Skin epidermis (tissue), 12 donors: Measurements from ENCODE around the gene FOXK2.
"Not testable (repeated sequence)": the region's sequence is repeated elsewhere in the genome, so short reads cannot be mapped to it uniquely, and the experiment has no call there.

Experiments used
- H3K27ac ChIP-seq, 21 experiments: fragments of 200-600 bp; sonication (generic) in 11 of 21; one replicate each; pipeline ENCODE4 v1.5.0; 2020; ENCODE audit warnings: mild to moderate bottlenecking in 3 of 21, inconsistent platforms in 2 of 21, moderate library complexity in 2 of 21
- H3K4me3 ChIP-seq, 7 experiments: fragments of 200-600 bp; sonication (generic) in 2 of 7; one replicate each; pipeline ENCODE4 v1.5.0; 2020; ENCODE audit warnings: inconsistent platforms in 2 of 7, mild to moderate bottlenecking in 2 of 7, moderate library complexity in 1 of 7

FOXK2 gene

DNA sequence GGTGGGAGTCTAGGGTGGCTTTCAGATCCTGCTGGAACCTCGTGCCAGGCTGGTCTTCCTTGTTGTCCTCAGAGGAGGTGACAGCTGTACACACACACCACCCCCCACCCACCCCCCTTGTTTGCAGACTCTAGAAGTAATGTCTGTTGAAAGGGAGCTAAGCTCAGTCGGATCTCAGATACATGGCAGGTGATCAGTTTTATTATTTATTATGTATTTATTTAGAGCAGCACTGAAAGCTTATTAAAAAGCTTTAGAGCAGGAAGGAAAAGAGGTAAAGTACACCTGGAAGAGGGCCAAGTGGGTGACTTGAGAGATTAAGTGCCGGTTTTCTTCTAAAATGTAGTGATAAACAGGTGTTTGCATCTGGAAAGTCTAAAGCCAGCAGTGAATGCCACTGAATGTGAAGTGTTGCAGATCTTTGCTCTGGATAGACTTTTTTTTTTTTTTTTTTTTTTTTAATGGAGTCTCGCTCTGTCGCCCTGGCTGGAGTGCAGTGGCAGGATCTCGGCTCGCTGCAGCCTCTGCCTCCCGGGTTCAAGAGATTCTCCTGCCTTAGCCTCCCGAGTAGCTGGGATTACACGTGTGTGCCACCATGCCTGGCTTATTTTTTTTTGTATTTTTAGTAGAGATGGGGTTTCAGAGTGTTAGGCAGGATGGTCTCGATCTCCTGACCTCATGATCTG is 40.2 kb downstream of the FOXK2 start:
- H3K4me3 ChIP-seq = no peak overlapping the region
- no peak overlapping the region for H3K27ac ChIP-seq

DNA sequence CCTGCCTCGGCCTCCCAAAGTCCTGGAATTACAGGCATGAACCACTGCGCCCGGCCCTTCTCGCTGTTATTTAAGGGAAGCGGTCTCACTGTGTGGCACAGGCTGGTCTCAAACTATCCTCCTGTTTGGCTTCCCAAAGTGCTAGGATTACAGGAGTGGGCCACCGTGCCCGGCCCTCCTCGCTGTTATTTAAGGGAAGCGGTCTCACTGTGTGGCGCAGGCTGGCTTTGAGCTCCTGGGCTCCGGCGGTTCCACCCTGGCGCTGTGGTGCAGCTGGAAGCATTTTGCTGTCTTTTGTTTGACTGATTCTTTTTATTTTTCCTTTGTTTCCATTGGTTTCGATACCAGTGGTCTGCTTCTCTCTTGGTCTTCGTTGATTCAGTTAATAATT is 40.7 kb downstream of the FOXK2 start:
- Histone ChIP-seq H3K4me3 (no peak overlapping the region), H3K27ac (no peak overlapping the region)

DNA sequence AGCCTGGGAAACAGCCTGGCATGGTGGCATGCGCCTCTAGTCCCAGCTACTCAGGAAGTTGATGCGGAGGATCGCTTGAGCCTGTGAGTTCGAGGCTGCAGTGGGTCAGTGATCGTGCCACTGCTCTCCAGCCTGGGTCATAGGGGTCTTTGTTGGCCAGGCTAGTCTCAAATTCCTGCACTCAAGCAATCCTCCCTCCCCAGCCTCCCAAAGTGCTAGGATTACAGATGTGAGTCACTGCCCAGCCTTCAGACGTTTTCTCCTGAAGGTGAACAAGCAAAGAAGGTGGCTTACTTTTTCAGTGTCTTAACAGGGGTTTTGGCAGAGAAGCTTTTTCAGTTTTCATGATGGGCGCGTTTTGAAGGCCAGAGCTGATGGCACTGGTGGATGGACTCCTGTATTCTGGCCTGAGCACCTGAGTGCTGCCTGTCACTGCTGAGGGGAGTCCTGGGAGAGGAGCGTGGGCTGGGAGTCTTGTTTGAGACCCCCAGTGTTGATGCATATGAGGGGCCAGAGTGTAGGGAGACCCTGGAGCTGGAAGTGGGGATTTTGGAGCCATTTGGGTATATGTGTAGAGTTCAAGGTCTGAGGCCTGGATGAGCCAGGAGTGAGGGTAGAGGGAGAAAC is 41.4 kb downstream of the FOXK2 start:
- no peak overlapping the region for H3K27ac ChIP-seq

DNA sequence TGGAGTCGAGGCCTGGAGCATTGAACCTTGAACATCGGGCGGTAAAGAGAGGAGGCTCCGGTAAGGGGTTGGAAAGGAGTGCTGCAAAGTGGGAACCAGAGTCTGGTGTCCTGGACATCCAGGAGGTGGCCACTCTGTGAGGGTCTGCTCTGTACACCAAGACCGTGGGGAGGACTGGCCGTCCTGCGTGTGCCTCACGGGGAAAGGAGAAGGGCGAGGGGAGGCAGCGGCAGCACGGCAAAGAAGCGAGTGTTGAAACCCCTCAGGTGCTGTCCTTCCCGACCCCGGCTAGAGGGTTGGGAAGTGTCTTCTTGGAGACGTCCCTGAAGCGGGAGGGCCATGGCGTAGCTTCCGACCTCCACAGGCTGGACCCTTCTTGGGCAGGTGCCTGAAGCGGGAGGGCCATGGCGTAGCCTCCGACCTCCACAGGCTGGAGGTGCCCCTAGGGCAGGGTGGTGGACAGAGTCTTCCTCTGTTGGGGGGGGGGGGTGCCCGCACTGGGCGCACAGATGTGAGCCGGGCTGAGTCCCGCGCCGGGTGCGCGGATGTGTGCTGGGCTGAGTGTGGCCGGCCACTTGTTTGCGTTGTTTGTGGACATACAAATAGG is 42.0 kb downstream of the FOXK2 start:
- no peak overlapping the region for H3K4me3 ChIP-seq
- H3K27ac ChIP-seq = no peak overlapping the region

More for the DNA sequence above, 41.4 kb downstream of the FOXK2 start:
- H3K4me3 ChIP-seq = no peak overlapping the region

DNA sequence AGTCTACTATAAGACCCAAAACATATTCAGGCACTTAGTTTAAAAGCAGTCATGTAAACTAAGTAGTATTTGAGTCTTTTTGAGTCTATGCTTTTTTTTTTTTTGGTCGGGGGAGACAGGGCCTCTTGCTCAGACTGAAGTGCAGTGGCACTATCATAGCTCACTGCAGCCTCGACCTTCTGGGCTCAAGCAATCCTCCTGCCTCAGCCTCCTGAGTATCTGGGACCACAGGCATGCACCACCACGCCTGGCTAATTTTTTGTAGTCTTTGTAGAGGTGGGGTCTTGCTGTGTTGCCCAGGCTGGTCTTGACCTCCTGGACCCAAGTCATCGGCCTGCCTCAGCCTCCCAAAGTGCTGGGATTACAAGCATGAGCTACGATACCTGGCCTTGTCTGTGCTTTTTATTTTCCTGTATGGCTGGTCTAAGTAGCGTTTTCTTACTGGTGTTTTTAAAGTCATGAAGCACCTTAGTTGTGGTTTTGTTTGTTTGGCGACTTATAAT is 43.2 kb downstream of the FOXK2 start:
- not testable (repeated sequence) for H3K4me3 ChIP-seq, H3K27ac ChIP-seq

DNA sequence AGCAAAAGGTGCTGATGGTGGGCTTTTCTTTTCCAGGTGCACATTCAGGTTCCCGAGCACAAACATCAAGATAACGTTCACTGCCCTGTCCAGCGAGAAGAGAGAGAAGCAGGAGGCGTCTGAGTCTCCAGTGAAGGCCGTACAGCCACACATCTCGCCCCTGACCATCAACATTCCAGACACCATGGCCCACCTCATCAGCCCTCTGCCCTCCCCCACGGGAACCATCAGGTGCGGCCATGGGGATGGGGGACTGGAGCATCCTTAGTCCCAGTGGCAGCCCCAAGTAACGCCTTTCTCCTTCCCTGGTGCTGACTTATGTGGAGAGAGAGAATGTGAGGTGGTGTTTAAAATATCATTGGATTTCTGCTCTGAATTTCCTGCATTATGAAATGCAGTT is 43.8 kb downstream of the FOXK2 start:
- Histone ChIP-seq H3K27ac (no peak overlapping the region), H3K4me3 (no peak overlapping the region)

DNA sequence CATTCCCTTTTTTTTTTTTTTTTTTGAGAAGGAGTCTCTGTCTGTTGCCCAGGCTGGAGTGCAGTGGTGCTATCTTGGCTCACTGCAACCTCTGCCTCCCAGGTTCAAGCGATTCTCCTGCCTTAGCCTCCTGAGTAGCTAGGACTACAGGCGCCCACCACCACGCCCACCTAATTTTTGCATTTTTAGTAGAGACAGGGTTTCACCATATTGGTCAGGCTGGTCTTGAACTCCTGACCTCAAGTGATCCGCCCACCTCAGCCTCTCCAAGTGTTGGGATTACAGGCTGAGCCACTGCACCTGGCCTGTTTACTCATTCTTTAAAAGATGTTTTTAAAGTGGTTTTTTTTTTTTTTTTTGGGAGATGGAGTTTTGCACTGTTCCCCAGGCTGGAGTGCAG is 44.2 kb downstream of the FOXK2 start:
- not testable (repeated sequence) for H3K27ac ChIP-seq, H3K4me3 ChIP-seq

DNA sequence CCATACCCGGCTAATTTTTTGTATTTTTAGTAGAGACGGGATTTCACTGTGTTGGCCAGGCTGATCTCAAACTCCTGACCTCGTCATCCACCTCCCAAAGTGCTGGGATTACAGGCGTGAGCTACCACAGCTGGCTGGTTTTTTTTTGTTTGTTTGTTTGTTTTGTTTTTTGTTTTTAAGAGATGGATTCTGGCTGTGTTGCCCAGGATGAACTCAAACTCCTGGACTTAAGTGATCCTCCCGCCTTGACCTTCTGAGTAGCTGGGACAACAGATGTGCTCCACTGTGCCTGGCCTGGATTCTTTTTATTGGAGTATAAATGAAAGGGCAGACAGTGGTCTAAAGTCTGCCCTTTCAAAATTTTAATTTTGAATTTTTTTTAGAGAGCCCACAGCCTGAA is 44.7 kb downstream of the FOXK2 start:
- Histone ChIP-seq H3K27ac (no peak overlapping the region), H3K4me3 (no peak overlapping the region)

DNA sequence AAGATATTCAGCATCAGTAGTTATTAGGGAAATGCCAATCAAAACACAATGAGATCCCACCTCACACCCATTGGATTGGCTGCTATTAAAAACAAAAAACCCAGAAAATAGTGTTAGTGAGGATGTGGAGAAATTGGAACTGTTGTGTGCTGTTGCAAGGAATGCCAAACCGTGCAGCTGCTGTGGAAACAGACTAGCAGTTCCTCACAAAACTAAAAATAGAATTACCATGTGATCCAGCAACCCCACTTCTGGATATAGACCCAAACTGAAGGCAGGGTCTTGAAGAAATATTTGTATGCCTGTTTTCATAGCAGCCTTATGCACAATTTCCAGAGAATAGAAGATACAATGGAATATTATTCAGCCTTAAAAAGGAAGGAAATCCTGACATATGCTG is 46.0 kb downstream of the FOXK2 start:
- H3K27ac ChIP-seq = peak overlapping the region in 1 of 21 experiments; percentile 11

DNA sequence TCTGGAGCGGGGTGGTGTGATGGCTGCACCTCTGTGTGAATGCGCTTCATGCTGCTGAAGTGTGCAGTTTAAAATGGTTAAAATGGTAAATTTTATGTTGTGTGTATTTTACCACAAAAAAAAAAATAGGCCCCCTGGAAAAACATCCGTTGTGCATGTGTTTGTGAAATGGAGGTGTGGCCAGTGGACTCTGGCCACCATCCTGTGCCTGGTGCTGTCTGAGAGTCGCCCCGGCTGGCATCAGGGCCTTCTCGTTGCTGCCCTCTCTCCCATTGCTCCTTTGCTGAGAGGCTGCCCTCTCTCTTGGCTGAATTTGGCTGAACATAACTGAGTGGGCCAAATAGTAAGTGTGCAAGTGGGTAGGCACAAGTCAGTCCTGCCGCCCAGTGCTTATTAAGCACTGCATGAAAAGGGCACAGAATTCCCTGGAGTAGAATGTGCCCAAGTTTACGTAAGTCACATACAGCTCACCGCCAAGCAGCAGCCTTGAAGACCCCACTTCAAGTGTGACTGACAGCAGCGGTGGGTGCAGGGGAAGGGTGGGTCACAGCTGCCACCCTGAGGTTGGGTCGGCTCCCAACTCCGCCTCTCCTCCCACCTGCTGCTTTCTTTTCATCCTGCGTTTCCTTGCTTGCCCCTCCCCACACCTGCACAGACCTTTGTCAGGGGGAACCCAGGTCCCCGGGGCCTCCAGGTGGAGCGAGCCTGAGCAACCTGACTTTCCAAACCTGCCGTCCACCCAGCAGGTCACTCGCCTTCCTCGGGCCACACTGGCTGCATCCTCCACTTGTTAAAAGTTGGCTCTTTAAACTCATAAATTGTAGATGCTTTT is 46.8 kb downstream of the FOXK2 start:
- peak overlapping the region in 1 of 21 experiments; percentile 11 for H3K27ac ChIP-seq
- H3K4me3 ChIP-seq = no peak overlapping the region

More for the DNA sequence above, 46.0 kb downstream of the FOXK2 start:
- no peak overlapping the region for H3K4me3 ChIP-seq

DNA sequence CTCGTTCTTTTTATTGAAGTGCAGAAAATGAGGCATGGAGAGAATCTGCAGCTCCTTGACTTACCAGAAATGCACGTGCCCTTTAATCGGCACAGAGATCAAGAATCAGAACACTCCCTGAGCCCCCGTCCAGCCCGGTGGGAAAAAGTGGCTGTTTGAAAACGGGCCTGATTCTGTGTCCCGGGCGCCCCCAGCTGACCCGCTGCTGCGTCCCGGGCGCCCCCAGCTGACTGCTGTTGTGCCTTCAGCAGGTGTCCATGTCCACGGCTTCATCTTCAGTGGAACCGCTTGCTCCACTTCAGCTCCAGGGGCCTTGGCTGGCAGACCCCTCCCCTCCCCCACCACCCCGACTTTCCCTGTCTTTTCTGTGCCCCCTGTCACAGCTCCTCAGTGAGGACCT is 47.8 kb downstream of the FOXK2 start:
- no peak overlapping the region for H3K27ac ChIP-seq

DNA sequence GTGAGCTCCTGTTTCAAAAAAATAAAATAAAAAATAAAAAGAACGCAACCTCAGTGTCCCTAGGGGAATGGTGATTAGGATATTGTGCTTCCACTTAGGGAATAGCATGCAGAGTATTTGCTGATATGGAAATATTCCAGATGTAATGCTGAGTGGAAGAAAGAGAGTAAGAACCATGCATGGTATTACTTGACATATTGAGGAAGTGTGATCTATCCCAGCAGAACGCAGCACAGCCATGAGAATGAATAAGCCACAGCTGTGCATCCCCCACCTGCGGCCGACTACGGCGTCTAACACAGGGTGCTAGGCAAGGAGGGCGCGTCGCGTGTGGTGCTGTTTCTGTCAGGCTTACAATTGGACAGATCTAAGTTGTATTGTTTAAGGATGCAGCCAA is 49.5 kb downstream of the FOXK2 start:
- H3K4me3 ChIP-seq = no peak overlapping the region
- no peak overlapping the region for H3K27ac ChIP-seq

More for the DNA sequence above, 47.8 kb downstream of the FOXK2 start:
- H3K4me3 ChIP-seq = no peak overlapping the region

DNA sequence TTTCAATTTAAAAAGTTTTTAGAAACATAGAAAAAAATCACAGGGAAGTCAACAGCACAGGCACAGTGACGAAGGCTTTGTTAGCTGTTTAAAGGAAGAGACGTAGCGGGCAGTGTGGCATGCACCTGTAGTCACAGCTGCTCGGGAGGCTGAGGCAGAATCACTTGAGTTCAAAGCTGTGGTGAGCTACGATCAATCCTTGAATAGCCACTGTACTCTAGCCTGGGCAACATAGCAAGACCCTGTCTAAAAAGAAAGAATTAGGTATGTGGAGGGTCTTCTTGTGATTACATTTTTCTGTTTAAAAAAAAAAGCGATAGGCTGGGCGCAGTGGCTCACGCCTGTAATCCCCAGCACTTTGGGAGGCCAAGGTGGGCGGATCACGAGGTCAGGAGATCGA is 50.1 kb downstream of the FOXK2 start:
- no peak overlapping the region for H3K4me3 ChIP-seq
- H3K27ac ChIP-seq = no peak overlapping the region

DNA sequence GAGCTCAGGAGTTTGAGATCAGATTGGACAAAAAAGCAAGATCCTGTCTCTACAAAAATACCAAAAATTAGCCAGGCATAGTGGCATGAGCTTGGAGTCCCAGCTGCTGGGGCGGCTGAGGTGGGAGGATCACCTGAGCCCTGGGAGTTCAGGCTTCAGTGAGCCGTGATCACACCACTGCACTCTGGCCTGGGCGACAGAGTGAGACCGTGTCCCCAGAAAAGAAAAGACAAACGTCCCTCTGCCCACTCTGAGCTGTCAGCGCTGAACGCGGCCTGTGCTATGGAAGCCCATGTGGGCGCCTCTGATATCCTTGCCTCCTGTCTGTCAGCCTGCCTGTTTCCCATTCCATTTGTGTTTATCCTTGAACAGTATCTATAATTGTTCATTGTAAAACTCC is 50.7 kb downstream of the FOXK2 start:
- H3K4me3 ChIP-seq = no peak overlapping the region
- no peak overlapping the region for H3K27ac ChIP-seq

DNA sequence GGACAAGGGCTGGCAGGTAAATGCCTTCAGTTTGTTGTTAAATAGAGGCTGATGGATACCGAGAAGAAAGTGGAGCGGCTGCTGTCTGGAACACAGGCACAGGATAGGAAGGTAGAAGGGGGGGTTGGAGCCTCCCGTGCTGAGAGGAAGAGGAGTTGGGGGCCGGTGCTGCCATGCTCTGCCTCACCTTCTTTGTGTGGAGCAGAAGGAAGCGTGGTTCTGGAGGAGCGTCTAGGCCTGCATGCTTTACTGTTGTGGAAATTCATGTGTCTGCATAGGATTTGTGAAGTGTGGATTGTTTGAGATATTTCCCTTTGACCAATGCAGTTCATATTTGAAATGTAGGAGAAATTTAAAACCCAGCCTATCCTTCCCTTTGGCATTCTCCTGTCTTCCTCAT is 52.3 kb downstream of the FOXK2 start:
- Histone ChIP-seq H3K27ac (no peak overlapping the region), H3K4me3 (no peak overlapping the region)

DNA sequence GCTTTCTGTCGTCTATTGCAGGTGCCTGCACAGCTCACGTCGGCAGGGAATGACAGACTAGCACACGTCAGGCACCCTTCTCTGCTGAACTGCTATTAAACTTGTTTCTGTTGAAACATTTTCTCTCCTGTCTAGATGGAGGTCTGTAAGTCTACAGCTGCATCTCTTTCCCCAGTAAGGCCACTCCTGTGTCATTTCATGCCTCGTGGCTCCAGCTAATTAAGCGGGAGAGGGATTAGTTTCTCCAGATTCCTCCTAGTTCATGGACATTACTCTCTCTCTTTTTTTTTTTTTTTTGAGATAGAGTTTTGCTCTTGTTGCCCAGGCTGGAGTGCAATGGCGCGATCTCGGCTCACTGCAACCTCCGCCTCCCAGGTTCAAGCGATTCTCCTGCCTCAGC is 54.5 kb downstream of the FOXK2 start:
- no peak overlapping the region for H3K27ac ChIP-seq
- no peak overlapping the region for H3K4me3 ChIP-seq

DNA sequence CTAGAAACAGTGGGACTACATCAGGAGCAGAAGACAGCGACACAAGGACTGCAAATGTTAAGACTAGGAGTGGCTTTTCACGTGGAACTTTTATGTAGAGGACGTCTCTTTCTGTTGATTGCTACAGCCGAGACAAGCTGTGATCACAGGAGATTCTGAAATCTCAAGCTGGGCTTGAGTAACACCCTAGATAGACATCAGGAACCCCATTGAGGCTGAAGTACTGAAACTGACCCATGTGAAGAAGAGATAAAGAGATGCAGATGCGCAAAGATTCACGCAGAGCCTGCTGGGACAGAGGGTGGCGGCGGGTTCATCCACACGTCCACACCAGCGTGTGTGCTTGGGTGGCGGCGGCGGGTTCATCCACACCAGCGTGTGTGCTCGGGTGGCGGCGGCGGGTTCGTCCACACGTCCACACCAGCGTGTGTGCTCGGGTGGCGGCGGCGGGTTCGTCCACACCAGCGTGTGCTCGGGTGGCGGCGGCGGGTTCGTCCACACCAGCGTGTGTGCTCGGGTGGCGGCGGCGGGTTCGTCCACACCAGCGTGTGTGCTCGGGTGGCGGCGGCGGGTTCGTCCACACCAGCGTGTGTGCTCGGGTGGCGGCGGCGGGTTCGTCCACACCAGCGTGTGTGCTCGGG is 56.2 kb downstream of the FOXK2 start:
- H3K27ac ChIP-seq, H3K4me3 ChIP-seq: not testable (repeated sequence)

DNA sequence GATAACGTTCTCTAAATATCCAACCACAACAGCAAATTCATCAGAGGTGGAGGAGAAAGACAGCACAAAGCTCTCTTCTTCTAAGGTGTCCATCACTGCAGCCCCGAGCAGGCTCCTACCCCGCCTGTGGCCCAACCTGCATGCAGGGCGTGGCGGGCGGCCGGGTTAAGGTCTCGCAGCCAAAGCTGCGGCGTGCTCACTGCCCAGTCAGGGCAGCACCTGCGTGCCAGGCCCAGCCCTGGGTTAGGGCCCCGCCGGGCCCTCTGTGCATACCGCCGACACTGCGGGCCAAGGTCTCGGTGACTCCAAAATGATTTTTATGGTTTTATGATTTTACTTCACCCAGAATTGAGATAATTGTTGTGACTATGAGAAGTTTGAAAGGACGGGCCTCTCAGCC is 57.8 kb downstream of the FOXK2 start:
- Histone ChIP-seq H3K27ac (no peak overlapping the region), H3K4me3 (no peak overlapping the region)

DNA sequence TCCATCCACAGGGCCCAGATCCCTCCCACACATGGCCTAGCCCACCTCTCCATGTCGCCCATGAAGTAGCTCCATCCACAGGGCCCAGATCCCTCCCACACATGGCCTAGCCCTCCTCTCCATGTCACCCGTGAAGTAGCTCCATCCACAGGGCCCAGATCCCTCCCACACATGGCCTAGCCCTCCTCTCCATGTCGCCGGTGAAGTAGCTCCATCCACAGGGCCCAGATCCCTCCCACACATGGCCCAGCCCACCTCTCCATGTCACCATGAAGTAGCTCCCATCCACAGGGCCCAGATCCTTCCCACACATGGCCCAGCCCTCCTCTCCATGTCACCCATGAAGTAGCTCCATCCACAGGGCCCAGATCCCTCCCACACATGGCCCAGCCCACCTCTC is 60.4 kb downstream of the FOXK2 start:
- not testable (repeated sequence) for H3K27ac ChIP-seq, H3K4me3 ChIP-seq

DNA sequence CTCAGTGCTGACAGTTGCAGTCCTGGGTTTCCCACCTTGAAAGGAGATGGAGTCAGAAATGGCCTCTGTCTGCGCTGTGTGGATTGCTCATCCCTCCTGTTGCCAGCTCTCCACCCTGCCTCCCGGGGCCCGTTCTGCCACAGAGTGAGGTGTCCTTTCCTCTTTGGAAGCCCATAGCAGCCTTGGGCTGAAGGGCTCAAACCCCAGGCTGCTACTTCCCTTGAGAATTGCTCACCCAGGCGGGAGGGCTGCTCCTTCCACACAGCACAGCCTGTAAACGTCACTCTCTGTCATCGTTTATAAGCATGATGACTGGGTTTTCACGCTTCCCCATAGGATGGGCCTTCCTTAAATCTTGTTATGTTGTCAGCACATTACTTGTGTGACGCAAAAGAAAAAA is 62.7 kb downstream of the FOXK2 start:
- peak overlapping the region in 2 of 21 experiments; percentile 12 to 23 for H3K27ac ChIP-seq
- no peak overlapping the region for H3K4me3 ChIP-seq
